ENCODE data around the gene RNASEH2A.

- TF ChIP-seq CTCF (IDR thresholded peaks at IDR 0.05; ENCODE audit: low read length), result peak; percentile 98
- no peak for TF ChIP-seq EZH2 (IDR thresholded peaks at IDR 0.05; ENCODE audit: borderline replicate concordance, low read length)
Observed at GRCh38 chr19:12847159-12848139, 41.1 kb downstream of the RNASEH2A start.

Measured in OCI-LY1 (cell line).